CD14-positive monocyte (primary cell): Measurements from ENCODE around the gene CNDP2. TPM values are rescaled to one million over a fixed set of nuclear protein-coding genes. Genes with fewer than 3 reads are reported as not detected.

Experiments
- DNase-seq, 3 donors: peaks; one replicate each; pipeline ENCODE4 v3.0.0-alpha.2; 2011 to 2022
- H2AFZ ChIP-seq: 2 replicates; pipeline ENCODE4 v1.6.0; 2012; ENCODE audit warnings: mild to moderate bottlenecking, low read depth, low read length, inconsistent platforms; ENCODE audit not compliant: insufficient read depth, poor library complexity, severe bottlenecking
- H3K27ac ChIP-seq, 2 donors: 1 replicate in 1 of 2; 2 replicates in 1 of 2; pipeline ENCODE4 v1.5.1; 2012 to 2013; ENCODE audit warnings: low read length in 2 of 2, control low read depth in 1 of 2, inconsistent platforms in 1 of 2, low read depth in 1 of 2, mild to moderate bottlenecking in 1 of 2
- H3K27me3 ChIP-seq, 2 donors: one replicate each; pipeline versions ENCODE4 v1.6.0 to v1.6.1; 2011 to 2013; ENCODE audit warnings: low read length in 2 of 2; ENCODE audit not compliant: control insufficient read depth in 2 of 2, insufficient read depth in 2 of 2
- H3K36me3 ChIP-seq, 2 donors: replicated peaks in 1 of 2; 1 replicate in 1 of 2; 2 replicates in 1 of 2; pipeline versions ENCODE4 v1.5.1 to v1.6.1; 2012 to 2013; ENCODE audit warnings: low read length in 2 of 2, control low read depth in 1 of 2, inconsistent platforms in 1 of 2, mild to moderate bottlenecking in 1 of 2; ENCODE audit not compliant: insufficient read depth in 2 of 2, control insufficient read depth in 1 of 2
- H3K4me1 ChIP-seq, 2 donors: 1 replicate in 1 of 2; 2 replicates in 1 of 2; pipeline versions ENCODE4 v1.5.1 to v1.6.1; 2012 to 2013; ENCODE audit warnings: low read length in 2 of 2, control low read depth in 1 of 2, inconsistent platforms in 1 of 2, mild to moderate bottlenecking in 1 of 2, moderate library complexity in 1 of 2; ENCODE audit not compliant: insufficient read depth in 2 of 2, control insufficient read depth in 1 of 2
- H3K4me2 ChIP-seq: replicated peaks from 2 replicates; pipeline ENCODE3; 2012; ENCODE audit warnings: low read length, moderate library complexity, mild to moderate bottlenecking; ENCODE audit not compliant: poor library complexity, severe bottlenecking; ENCODE audit errors: extremely low read depth
- H3K4me3 ChIP-seq, 3 experiments: fragments of 200-600 bp in 1 of 3; sonication (generic) in 1 of 3; replicated peaks in 1 of 3; 1 replicate in 2 of 3; 2 replicates in 1 of 3; pipeline ENCODE4 v1.5.1; 2011 to 2013; ENCODE audit warnings: low read length in 3 of 3, mild to moderate bottlenecking in 3 of 3, control low read depth in 2 of 3, low read depth in 2 of 3, inconsistent platforms in 1 of 3, moderate library complexity in 1 of 3
- H3K79me2 ChIP-seq: 2 replicates; pipeline ENCODE4 v1.6.0; 2012; ENCODE audit warnings: mild to moderate bottlenecking, control low read depth, inconsistent platforms, low read length, moderate library complexity; ENCODE audit not compliant: insufficient read depth
- H3K9ac ChIP-seq: 2 replicates; pipeline ENCODE4 v1.6.0; 2017; ENCODE audit warnings: low read length, mild to moderate bottlenecking; ENCODE audit not compliant: insufficient read depth, poor library complexity, severe bottlenecking
- H3K9me3 ChIP-seq, 2 donors: replicated peaks in 1 of 2; 1 replicate in 1 of 2; 2 replicates in 1 of 2; pipeline versions ENCODE4 v1.5.1 to v1.6.1; 2012 to 2013; ENCODE audit warnings: low read length in 2 of 2, control low read depth in 1 of 2; ENCODE audit not compliant: control insufficient read depth in 1 of 2, insufficient read depth in 1 of 2
- H4K20me1 ChIP-seq: 2 replicates; pipeline ENCODE4 v1.6.0; 2012; ENCODE audit warnings: mild to moderate bottlenecking, low read length, control low read depth, moderate library complexity; ENCODE audit not compliant: insufficient read depth
- H3K27ac Mint-ChIP-seq, 7 donors: one replicate each; pipeline ENCODE4 v1.8.0; 2020; ENCODE audit warnings: mild to moderate bottlenecking in 7 of 7, mixed read lengths in 7 of 7, moderate library complexity in 6 of 7, inconsistent platforms in 2 of 7
- H3K27me3 Mint-ChIP-seq, 3 donors: one replicate each; pipeline ENCODE4 v1.8.0; 2021 to 2022; ENCODE audit warnings: low read depth in 3 of 3, mild to moderate bottlenecking in 3 of 3, mixed read lengths in 3 of 3, moderate library complexity in 3 of 3, inconsistent platforms in 1 of 3
- H3K36me3 Mint-ChIP-seq, 2 donors: one replicate each; pipeline ENCODE4 v1.8.0; 2020; ENCODE audit warnings: mixed read lengths in 2 of 2, inconsistent platforms in 1 of 2, mild to moderate bottlenecking in 1 of 2
- H3K4me1 Mint-ChIP-seq: one replicate; pipeline ENCODE4 v1.8.0; 2020; ENCODE audit warnings: mild to moderate bottlenecking, mixed read lengths
- H3K4me3 Mint-ChIP-seq, 2 donors: one replicate each; pipeline ENCODE4 v1.8.0; 2020; ENCODE audit warnings: mild to moderate bottlenecking in 2 of 2, mixed read lengths in 2 of 2, moderate library complexity in 1 of 2
- H3K9me3 Mint-ChIP-seq, 7 donors: one replicate each; pipeline ENCODE4 v1.8.0; 2020 to 2022; ENCODE audit warnings: mixed read lengths in 7 of 7, mild to moderate bottlenecking in 6 of 7, moderate library complexity in 6 of 7, inconsistent platforms in 2 of 7
- CTCF ChIP-seq: fragments of 200-600 bp; IDR thresholded peaks from one replicate; pipeline ENCODE4 v1.8.0; 2022; ENCODE audit warnings: antibody characterized with exemption, mild to moderate bottlenecking
- WGBS: methylation state at CpG from one replicate; pipeline ENCODE4 v1.1.5; 2013; ENCODE audit warnings: missing lambda C conversion rate; ENCODE audit not compliant: insufficient coverage; 5-methylcytosine and 5-hydroxymethylcytosine counted together
- intact Hi-C, 2 donors: fragments of 100-400 bp; cut with micrococcal nuclease; formaldehyde crosslinking; loops; one replicate each; pipeline versions ENCODE4 v1.15.0 to v1.15.1; 2023
- polyA plus RNA-seq, 3 donors: library from polyadenylated mRNA; depleted of rRNA in 1 of 3; unstranded in 2 of 3; stranded (reverse) in 1 of 3; fragments of 300-500 nt in 2 of 3; fragments of >200 nt in 1 of 3; fragmentation: Illumina TruSeq in 2 of 3; gene quantifications; 1 replicate in 2 of 3; 2 replicates in 1 of 3; pipeline ENCODE4 v1.2.3, GENCODE V29; 2012 to 2021

The CNDP2 gene
- polyA plus RNA-seq, 3 donors, result 103 to 186 (median 122) TPM

DNA sequence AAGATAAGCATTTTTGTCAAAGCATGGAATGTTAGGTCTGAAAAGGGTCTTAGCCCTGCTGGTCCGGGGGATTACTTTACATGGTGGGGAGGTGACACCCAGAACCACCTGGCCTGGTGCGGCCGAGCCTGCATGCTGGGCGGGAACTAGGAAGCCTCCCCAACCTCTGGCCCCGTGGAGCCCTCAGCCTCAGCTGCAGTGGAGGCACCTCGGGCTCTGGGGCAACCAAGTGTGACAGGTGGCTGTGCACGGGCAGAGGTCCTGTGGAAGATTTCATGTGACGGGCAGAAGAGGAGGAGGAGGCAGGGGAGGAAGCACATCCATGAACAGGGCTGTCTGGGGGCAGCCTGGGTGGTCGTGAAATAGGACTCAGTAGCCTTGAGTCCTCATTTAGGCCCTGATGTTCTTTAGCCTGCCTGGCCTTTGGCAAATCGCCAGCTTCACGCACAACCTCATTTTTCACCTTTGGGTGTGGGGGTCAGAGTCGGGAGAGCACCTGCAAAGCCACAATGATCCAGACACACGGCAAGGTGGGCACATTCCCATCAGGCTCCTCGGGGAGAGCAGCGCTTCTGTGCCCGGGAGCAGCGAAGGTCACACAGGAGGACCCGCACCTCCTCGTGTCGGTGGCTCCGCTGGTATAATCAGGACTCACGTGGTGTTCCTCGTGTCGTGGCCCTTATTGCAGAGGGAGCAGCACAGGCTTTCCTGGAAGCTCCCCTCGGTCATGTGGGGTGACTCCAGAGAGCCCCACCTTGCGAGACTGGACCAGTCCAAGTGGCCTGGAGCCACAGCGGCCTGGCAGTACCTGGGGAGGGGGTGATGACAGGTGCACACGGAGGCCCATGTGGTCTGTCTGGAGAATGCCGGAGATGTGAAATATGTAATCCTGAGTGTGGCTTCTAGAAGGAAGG lies 13.9 kb downstream of the CNDP2 start:
- H3K9me3 Mint-ChIP-seq, result no peaks in the 10 kb centered on the region
- Histone ChIP-seq H3K9me3 (no peaks in the 10 kb centered on the region), H3K4me3 (no peak overlapping the region), H3K27ac (peak overlapping the region in 1 of 2 donors; percentile 36), H4K20me1 (peaks cover 67% of the 10 kb centered on the region), H2AFZ (no peak overlapping the region), H3K79me2 (peaks cover 8% of the 10 kb centered on the region), H3K27me3 (no peaks in the 10 kb centered on the region), H3K36me3 (peaks cover 93 to 99% of the 10 kb centered on the region in 2 donors), H3K4me2 (no peak overlapping the region), H3K9ac (no peak overlapping the region), H3K4me1 (peaks cover 3 to 8% of the 10 kb centered on the region in 2 donors)
- H3K4me3 Mint-ChIP-seq, result no peak overlapping the region
- no peak for TF ChIP-seq CTCF
- peaks cover 0 to 1% (median 0%) of the 10 kb centered on the region in 3 donors for H3K27me3 Mint-ChIP-seq
- no peak for DNase-seq
- peaks cover 93 to 96% of the 10 kb centered on the region in 2 donors for H3K36me3 Mint-ChIP-seq
- H3K27ac Mint-ChIP-seq, result peak overlapping the region in 3 of 7 donors; percentile 2 to 33 (median 22)
- WGBS, result 93% methylated on average over 29 of the region's 29 CpGs
- intact Hi-C loops, result no loop called here
- peaks cover 11% of the 10 kb centered on the region for H3K4me1 Mint-ChIP-seq

DNA sequence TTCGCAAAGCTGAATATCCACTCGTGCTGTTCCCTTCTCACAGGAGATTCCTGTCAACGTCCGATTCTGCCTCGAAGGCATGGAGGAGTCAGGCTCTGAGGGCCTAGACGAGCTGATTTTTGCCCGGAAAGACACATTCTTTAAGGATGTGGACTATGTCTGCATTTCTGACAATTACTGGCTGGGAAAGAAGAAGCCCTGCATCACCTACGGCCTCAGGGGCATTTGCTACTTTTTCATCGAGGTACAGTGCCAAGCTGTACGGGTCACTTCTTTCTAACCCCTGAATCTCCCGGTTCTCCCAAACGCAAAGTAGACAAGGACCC lies 14.6 kb downstream of the CNDP2 start:
- TF ChIP-seq CTCF, result no peak
- H3K79me2 ChIP-seq, result peaks cover 8% of the 10 kb centered on the region
- intact Hi-C loops, result no loop called here
- Mint-ChIP-seq H3K4me3 (no peak overlapping the region), H3K9me3 (no peaks in the 10 kb centered on the region), H3K27ac (no peak overlapping the region), H3K4me1 (peaks cover 10% of the 10 kb centered on the region), H3K27me3 (peaks cover 0 to 1% (median 0%) of the 10 kb centered on the region in 3 donors), H3K36me3 (peaks cover 90 to 96% of the 10 kb centered on the region in 2 donors)
- peaks cover 67% of the 10 kb centered on the region for H4K20me1 ChIP-seq
- H3K9ac ChIP-seq, result no peak overlapping the region
- WGBS, result 99% methylated on average over 10 of the region's 12 CpGs
- no peak overlapping the region for H3K4me3 ChIP-seq
- no peaks in the 10 kb centered on the region for H3K9me3 ChIP-seq
- no peak overlapping the region for H3K4me2 ChIP-seq
- no peak overlapping the region for H3K27ac ChIP-seq
- DNase-seq, result no peak
- H2AFZ ChIP-seq, result no peak overlapping the region
- H3K27me3 ChIP-seq, result no peaks in the 10 kb centered on the region
- peaks cover 96 to 99% of the 10 kb centered on the region in 2 donors for H3K36me3 ChIP-seq
- peaks cover 3 to 8% of the 10 kb centered on the region in 2 donors for H3K4me1 ChIP-seq
